ENCODE results near the gene SPG7. TPM values are rescaled to one million over a fixed set of nuclear protein-coding genes. Genes with fewer than 3 reads are reported as not detected.

Gene SPG7
- total RNA-seq, 4 donors from 2014 or later, result 83.3 to 152 (median 105) TPM

GRCh38 chr16:89549007-89549700 lies 41.0 kb downstream of the SPG7 start:
- no peak for TF ChIP-seq CTCF (IDR thresholded peaks at IDR 0.05; ENCODE audit: low read depth)

GRCh38 chr16:89550421-89551007 lies 42.3 kb downstream of the SPG7 start:
- no peak for TF ChIP-seq CTCF (IDR thresholded peaks at IDR 0.05; ENCODE audit: low read depth)

- no peak for TF ChIP-seq CTCF (IDR thresholded peaks at IDR 0.05; ENCODE audit: low read depth)
Observed at GRCh38 chr16:89552329-89552728, 44.1 kb downstream of the SPG7 start.

- no peak for TF ChIP-seq CTCF (IDR thresholded peaks at IDR 0.05; ENCODE audit: low read depth)
Observed at GRCh38 chr16:89552913-89553312, 44.7 kb downstream of the SPG7 start.

- TF ChIP-seq CTCF (IDR thresholded peaks at IDR 0.05; ENCODE audit: low read depth), result no peak
Observed at GRCh38 chr16:89553733-89554132, 45.5 kb downstream of the SPG7 start.

- TF ChIP-seq CTCF (IDR thresholded peaks at IDR 0.05; ENCODE audit: low read depth), result no peak
Observed at GRCh38 chr16:89554343-89554742, 46.1 kb downstream of the SPG7 start.

- TF ChIP-seq CTCF (IDR thresholded peaks at IDR 0.05; ENCODE audit: low read depth), result no peak
Observed at GRCh38 chr16:89555265-89555664, 47.1 kb downstream of the SPG7 start.

All from subcutaneous adipose tissue (tissue), 4 donors.